Measurements from ENCODE around the gene ELAVL2.
"Not testable (repeated sequence)": the region's sequence is repeated elsewhere in the genome, so short reads cannot be mapped to it uniquely, and the experiment has no call there.

The ELAVL2 gene

DNA sequence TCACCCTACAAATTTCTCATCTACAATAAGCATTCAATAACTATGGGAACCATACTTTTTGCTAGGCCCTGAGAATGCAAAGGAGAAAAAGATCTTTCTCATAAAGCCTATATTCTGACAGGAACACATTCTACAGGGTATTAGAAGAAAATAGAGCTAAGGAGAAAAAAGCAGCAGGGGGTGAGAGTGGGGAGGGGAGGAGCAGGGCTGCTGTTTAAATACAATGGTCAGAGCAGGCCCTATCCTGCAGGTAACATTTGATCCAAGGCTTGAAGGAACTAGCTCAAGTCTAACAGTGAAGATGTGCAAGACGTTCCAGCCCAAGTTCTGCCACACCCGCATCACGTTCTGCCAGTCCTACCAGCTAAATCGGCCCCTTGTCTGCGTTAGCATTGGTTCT is 89.7 kb downstream of the ELAVL2 start:
- no peak overlapping the region for H3K27ac ChIP-seq
- TF ChIP-seq, protein P1, sequence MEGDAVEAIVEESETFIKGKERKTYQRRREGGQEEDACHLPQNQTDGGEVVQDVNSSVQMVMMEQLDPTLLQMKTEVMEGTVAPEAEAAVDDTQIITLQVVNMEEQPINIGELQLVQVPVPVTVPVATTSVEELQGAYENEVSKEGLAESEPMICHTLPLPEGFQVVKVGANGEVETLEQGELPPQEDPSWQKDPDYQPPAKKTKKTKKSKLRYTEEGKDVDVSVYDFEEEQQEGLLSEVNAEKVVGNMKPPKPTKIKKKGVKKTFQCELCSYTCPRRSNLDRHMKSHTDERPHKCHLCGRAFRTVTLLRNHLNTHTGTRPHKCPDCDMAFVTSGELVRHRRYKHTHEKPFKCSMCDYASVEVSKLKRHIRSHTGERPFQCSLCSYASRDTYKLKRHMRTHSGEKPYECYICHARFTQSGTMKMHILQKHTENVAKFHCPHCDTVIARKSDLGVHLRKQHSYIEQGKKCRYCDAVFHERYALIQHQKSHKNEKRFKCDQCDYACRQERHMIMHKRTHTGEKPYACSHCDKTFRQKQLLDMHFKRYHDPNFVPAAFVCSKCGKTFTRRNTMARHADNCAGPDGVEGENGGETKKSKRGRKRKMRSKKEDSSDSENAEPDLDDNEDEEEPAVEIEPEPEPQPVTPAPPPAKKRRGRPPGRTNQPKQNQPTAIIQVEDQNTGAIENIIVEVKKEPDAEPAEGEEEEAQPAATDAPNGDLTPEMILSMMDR (conservative IDR thresholded peaks at IDR 0.05) = no peak
- no peak for TF ChIP-seq ZFX (IDR thresholded peaks at IDR 0.05)

DNA sequence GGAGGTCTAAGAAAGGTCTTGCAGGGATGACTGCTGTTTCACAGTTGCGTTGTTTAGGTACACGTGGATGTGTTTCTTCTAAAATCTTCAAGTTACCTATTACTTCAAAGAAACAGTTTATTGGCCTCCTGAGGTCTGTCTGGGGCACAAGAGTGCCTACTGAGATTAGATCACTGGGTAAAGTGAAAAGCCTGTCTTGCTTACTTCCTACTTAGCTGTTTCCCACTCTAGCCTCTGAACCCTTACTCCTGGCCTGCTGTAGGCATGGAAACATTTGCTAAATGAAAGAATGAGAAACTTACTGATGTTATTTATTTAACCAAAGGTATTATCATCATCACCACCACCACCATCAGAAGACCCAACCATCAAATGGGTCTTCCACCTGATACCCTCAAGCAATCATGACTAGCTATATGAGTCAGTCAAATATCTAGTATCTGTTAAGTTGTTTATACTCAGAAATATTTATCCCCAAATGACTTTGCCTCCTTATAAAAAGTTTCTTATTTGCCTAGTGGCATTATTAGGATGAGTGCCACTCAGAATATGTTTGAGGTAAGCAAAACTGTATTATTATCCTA is 92.5 kb downstream of the ELAVL2 start:
- H3K27ac ChIP-seq = no peak overlapping the region
- TF ChIP-seq, protein P1 (conservative IDR thresholded peaks at IDR 0.05) = no peak
- TF ChIP-seq ZFX (IDR thresholded peaks at IDR 0.05) = no peak

DNA sequence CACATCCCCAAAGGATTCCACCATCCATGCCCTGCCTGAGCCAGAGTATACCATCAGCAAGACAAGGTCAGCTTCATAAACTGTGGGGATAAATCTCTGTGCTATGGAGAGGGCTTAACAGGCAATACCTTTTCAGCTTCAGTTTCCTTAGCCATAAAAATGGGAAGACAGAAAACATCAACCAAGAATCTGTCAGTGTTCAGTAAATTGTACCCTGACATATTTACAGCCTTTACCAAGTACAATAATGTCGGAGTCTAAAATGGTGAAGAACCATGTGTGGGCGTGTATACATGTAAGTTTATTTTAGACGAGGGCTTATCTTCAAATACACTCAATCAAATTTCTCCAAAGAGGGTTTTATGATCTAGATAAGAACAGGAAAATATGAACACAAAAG is 94.7 kb downstream of the ELAVL2 start:
- TF ChIP-seq ZFX (IDR thresholded peaks at IDR 0.05) = no peak
- TF ChIP-seq, protein P1 (conservative IDR thresholded peaks at IDR 0.05) = no peak
- no peak overlapping the region for H3K27ac ChIP-seq

DNA sequence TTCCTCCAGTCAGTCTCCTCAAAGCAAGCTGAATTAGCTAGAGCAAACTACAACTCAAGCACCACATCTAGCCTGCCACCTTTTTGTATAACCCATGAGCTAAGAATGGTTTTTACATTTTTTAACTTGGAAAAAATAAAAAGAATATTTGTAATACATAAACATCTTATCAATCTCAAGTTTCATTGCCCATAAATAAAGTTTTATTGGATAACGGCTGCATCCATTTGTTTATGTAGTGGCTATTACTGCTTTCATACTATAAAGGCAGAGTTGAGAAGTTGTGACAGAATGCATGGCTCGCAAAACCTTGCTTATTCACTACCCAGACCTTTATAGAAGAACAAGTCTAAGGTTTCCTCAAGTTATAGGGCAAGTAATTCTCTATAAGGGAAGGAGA is 95.7 kb downstream of the ELAVL2 start:
- H3K27ac ChIP-seq = no peak overlapping the region
- no peak for TF ChIP-seq ZFX (IDR thresholded peaks at IDR 0.05)
- TF ChIP-seq, protein P1 (conservative IDR thresholded peaks at IDR 0.05) = no peak

DNA sequence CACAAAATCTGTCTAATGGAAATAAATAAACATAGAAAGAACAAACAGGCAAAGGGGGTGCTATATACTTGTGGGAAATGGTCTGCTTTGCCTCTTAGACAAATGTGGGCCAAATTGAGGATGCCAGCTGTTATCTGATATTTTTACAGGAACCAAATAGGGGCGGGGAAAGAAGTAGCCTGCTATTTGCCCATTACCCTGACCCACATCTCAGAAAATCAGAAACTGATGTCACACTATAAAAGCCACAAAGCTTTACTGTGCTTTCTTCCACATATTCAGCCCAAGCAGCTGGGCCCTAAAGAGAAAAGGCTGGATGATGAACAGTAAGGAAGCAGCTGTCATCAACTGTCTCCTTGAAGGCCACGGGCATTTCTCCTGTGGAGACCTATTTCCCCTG is 97.3 kb downstream of the ELAVL2 start:
- TF ChIP-seq, protein P1 (conservative IDR thresholded peaks at IDR 0.05) = no peak
- TF ChIP-seq ZFX (IDR thresholded peaks at IDR 0.05) = no peak
- H3K27ac ChIP-seq = no peak overlapping the region

DNA sequence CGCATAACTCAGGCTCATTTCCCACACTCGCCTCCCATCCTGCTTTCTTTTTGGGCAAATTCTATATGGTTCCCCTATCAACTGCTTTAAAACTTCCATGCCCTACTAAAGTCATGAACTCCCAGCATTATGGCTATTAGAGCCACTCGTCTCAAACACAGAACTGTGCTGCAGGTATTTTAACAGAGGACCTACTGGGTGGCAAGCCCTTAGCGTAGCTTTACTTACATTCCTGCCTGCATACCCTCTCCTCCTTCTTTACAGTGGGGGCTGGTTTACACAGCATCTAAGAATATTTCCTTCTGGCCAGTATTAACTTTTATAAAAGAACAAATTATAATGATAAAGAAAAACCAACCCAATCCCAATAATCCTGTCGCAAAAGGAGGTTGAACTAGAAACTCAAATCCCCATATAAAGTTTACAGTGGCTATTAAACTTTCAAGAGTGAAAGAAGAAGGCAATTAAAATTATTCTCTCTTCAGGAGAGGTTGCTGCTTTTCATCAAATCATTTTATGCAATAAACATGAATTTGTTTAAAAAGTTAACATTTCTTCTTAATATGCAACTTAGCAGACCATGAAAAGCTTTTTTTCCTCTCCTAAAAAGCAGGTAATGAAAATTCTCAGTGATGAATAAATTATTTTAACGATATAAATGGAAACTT is 100.6 kb downstream of the ELAVL2 start:
- no peak overlapping the region for H3K27ac ChIP-seq
- TF ChIP-seq, protein P1 (conservative IDR thresholded peaks at IDR 0.05) = no peak
- no peak for TF ChIP-seq ZFX (IDR thresholded peaks at IDR 0.05)

DNA sequence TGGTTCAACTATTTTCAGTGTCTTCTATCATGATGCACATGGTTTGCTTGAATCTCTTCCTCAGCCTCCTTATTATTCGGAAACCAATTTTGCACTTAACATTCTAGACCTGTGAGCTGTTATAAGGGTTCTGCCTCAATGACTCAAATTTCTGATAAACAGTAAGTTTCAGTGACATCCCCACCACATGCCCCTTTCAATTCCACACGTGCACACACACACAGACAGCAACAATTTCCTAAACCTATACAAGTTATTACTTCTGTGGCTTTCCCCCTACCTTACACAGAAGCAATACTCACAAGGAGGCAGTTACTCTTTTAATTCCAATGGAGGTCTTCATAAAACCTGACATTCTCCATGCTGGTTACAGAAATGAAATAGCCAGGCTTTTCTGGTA is 102.4 kb downstream of the ELAVL2 start:
- H3K27ac ChIP-seq = no peak overlapping the region
- no peak for TF ChIP-seq ZFX (IDR thresholded peaks at IDR 0.05)
- TF ChIP-seq, protein P1 (conservative IDR thresholded peaks at IDR 0.05) = no peak

DNA sequence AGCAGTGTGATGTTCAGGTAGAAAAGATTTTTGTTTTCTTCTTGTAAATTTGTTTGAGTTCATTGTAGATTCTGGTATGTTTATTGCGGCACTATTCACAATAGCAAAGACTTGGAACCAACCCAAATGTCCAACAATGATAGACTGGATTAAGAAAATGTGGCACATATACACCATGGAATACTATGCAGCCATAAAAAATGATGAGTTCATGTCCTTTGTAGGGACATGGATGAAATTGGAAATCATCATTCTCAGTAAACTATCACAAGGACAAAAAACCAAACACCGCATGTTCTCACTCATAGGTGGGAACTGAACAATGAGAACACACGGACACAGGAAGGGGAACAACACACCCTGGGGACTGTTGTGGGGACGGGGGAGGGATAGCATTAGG is 103.0 kb downstream of the ELAVL2 start:
- not testable (repeated sequence) for H3K27ac ChIP-seq
